Adrenal gland (tissue), 12 donors: ENCODE measurements around the gene TMEM200A. TPM values are rescaled to one million over a fixed set of nuclear protein-coding genes. Genes with fewer than 3 reads are reported as not detected.

ENCODE experiments used
- DNase-seq, 7 donors: peaks; one replicate each; pipeline ENCODE4 v3.0.0-alpha.2; 2019 to 2020
- H3K27ac ChIP-seq, 5 donors: fragments of 200-600 bp; sonication (generic) in 4 of 5; 1 replicate in 3 of 5; 2 replicates in 2 of 5; pipeline versions ENCODE4 v1.5.1 to v1.8.0; 2016 to 2020; ENCODE audit warnings: mild to moderate bottlenecking in 1 of 5
- H3K27me3 ChIP-seq: fragments of 200-600 bp; 2 replicates; pipeline ENCODE4 v1.8.0; 2021
- H3K36me3 ChIP-seq, 2 donors: fragments of 200-600 bp; replicated peaks in 1 of 2; 1 replicate in 1 of 2; 2 replicates in 1 of 2; pipeline versions ENCODE4 v1.5.1 to v1.8.0; 2018 to 2022
- H3K4me1 ChIP-seq, 2 donors: fragments of 200-600 bp; replicated peaks in 1 of 2; 1 replicate in 1 of 2; 2 replicates in 1 of 2; pipeline versions ENCODE4 v1.5.1 to v1.8.0; 2018 to 2021
- H3K4me3 ChIP-seq, 4 donors: fragments of 200-600 bp; sonication (generic) in 3 of 4; one replicate each; pipeline ENCODE4 v1.5.1; 2016 to 2018
- H3K9me3 ChIP-seq, 3 donors: fragments of 200-600 bp; sonication (generic) in 1 of 3; replicated peaks in 1 of 3; 1 replicate in 2 of 3; 2 replicates in 1 of 3; pipeline versions ENCODE4 v1.5.1 to v1.8.0; 2016 to 2021
- POLR2A ChIP-seq, 2 donors: fragments of 450-650 bp; IDR thresholded peaks; one replicate each; pipeline ENCODE4 v1.6.1; 2017; ENCODE audit warnings: antibody characterized with exemption in 2 of 2, mild to moderate bottlenecking in 2 of 2, moderate library complexity in 1 of 2
- WGBS, 4 donors: extraction: QIAGEN DNeasy Blood & Tissue Kit in 2 of 4; methylation state at CpG; one replicate each; pipeline versions ENCODE4 v1.1.5 to v1.1.7; 2013 to 2017; 5-methylcytosine and 5-hydroxymethylcytosine counted together
- intact Hi-C, 2 donors: fragments of 100-400 bp; cut with DNase I; formaldehyde crosslinking; loops; one replicate each; pipeline versions ENCODE4 v1.14.1 to v1.15.0; 2022 to 2023
- polyA plus RNA-seq, 3 donors: library from polyadenylated mRNA; stranded (reverse); fragments of 200-250 nt in 2 of 3; fragments of 350-450 nt in 1 of 3; fragmentation: Illumina TruSeq in 1 of 3; extraction: RNeasy Lipid Tissue Mini Kit (QIAGEN cat#74804) in 1 of 3; gene quantifications; one replicate each; pipeline ENCODE4 v1.2.3, GENCODE V29; 2013 to 2014
- total RNA-seq, 9 donors: library from RNA; depleted of rRNA in 4 of 9; stranded (reverse); fragments of >200 nt in 4 of 9; fragments of 120-200 nt in 1 of 9; fragmentation: NEBNext Ultra II Directional in 1 of 9; extraction: Animal tissue kit (Norgen Biotek cat#: 25700) in 1 of 9; gene quantifications; one replicate each; pipeline versions ENCODE4 v1.1.0 to v1.2.4, GENCODE V29; 2013 to 2023
- TF ChIP-seq, protein P1 (sequence below), 6 experiments: fragments of 450-650 bp in 4 of 6; fragments of 200-600 bp in 2 of 6; sonication (generic) in 1 of 6; IDR thresholded peaks; 1 replicate in 5 of 6; 2 replicates in 1 of 6; pipeline versions ENCODE4 v1.5.1 to v1.8.0; 2016 to 2021; ENCODE audit warnings: antibody characterized with exemption in 6 of 6, mild to moderate bottlenecking in 2 of 6, moderate library complexity in 1 of 6
- donor health status: healthy with polysubstance abuse.
- donor health status: Bipolar disorder and iron deficiency.
- donor health status: DM: yes; HTN: yes; CAD: no.
- donor health status: DM: no; HTN: no; CAD: no.
- donor health status: DM: no; HTN: no; CAD: no.
- donor health status: DM: yes; HTN: yes; CAD: no.

Gene TMEM200A
- total and polyA plus RNA-seq, 12 donors, result 1.9 to 87.7 (median 30.2) TPM

GRCh38 chr6:130355572-130355971, 10.2 kb upstream of the TMEM200A start:
- H3K4me3 ChIP-seq, result no peak overlapping the region
- no peak for DNase-seq
- 96 to 100% (median 97%) methylated on average over 1 of the region's 1 CpG for WGBS, 4 donors
- intact Hi-C loops, result no loop called here
- H3K27me3 ChIP-seq, result no peaks in the 10 kb centered on the region
- no peak for TF ChIP-seq POLR2A (IDR thresholded peaks at IDR 0.05)
- TF ChIP-seq, protein P1, sequence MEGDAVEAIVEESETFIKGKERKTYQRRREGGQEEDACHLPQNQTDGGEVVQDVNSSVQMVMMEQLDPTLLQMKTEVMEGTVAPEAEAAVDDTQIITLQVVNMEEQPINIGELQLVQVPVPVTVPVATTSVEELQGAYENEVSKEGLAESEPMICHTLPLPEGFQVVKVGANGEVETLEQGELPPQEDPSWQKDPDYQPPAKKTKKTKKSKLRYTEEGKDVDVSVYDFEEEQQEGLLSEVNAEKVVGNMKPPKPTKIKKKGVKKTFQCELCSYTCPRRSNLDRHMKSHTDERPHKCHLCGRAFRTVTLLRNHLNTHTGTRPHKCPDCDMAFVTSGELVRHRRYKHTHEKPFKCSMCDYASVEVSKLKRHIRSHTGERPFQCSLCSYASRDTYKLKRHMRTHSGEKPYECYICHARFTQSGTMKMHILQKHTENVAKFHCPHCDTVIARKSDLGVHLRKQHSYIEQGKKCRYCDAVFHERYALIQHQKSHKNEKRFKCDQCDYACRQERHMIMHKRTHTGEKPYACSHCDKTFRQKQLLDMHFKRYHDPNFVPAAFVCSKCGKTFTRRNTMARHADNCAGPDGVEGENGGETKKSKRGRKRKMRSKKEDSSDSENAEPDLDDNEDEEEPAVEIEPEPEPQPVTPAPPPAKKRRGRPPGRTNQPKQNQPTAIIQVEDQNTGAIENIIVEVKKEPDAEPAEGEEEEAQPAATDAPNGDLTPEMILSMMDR (IDR thresholded peaks at IDR 0.05), result no peak
- no peaks in the 10 kb centered on the region for H3K4me1 ChIP-seq
- H3K9me3 ChIP-seq, result peaks cover 0 to 7% (median 0%) of the 10 kb centered on the region in 3 donors
- H3K27ac ChIP-seq, result no peak overlapping the region
- no peaks in the 10 kb centered on the region for H3K36me3 ChIP-seq

- H3K4me3 ChIP-seq, result no peak overlapping the region
- 41 to 85% (median 56%) methylated on average over 2 of the region's 2 CpGs for WGBS, 4 donors
- H3K27me3 ChIP-seq, result no peaks in the 10 kb centered on the region
- peaks cover 0 to 7% (median 0%) of the 10 kb centered on the region in 3 donors for H3K9me3 ChIP-seq
- no peaks in the 10 kb centered on the region for H3K36me3 ChIP-seq
- intact Hi-C loops, result no loop called here
- DNase-seq, result no peak
- H3K27ac ChIP-seq, result no peak overlapping the region
- TF ChIP-seq, protein P1 (IDR thresholded peaks at IDR 0.05), result no peak
- H3K4me1 ChIP-seq, result no peaks in the 10 kb centered on the region
Observed at GRCh38 chr6:130357436-130357835, 8.4 kb upstream of the TMEM200A start.

- intact Hi-C loops, result loop anchor here in 1 of 2 donors (10.0 kb wide), 1 partner anchor 335 kb away; no protein-coding TSS in a partner anchor
- Histone ChIP-seq H3K9me3 (peaks cover 0 to 7% (median 0%) of the 10 kb centered on the region in 3 donors), H3K36me3 (no peaks in the 10 kb centered on the region), H3K27ac (no peak overlapping the region), H3K27me3 (no peaks in the 10 kb centered on the region), H3K4me3 (no peak overlapping the region), H3K4me1 (no peaks in the 10 kb centered on the region)
- DNase-seq, result no peak
- TF ChIP-seq POLR2A (IDR thresholded peaks at IDR 0.05), result no peak
- TF ChIP-seq, protein P1 (IDR thresholded peaks at IDR 0.05), result no peak
Observed at GRCh38 chr6:130359736-130360135, 6.1 kb upstream of the TMEM200A start.

GRCh38 chr6:130362128-130362527, 3.7 kb upstream of the TMEM200A start:
- Histone ChIP-seq H3K36me3 (no peaks in the 10 kb centered on the region), H3K4me1 (peaks cover 0 to under 1% of the 10 kb centered on the region in 2 donors), H3K9me3 (peaks cover 0 to 7% (median 0%) of the 10 kb centered on the region in 3 donors), H3K27me3 (no peaks in the 10 kb centered on the region), H3K4me3 (no peak overlapping the region), H3K27ac (no peak overlapping the region)
- TF ChIP-seq POLR2A (IDR thresholded peaks at IDR 0.05), result no peak
- TF ChIP-seq, protein P1 (IDR thresholded peaks at IDR 0.05), result no peak
- intact Hi-C loops, result loop anchor here in 1 of 2 donors (10.0 kb wide), 1 partner anchor 333 kb away; no protein-coding TSS in a partner anchor
- no peak for DNase-seq
- 80 to 88% (median 84%) methylated on average over 4 of the region's 4 CpGs for WGBS, 4 donors
